GM20431 (cell line): ENCODE measurements around the gene WDFY1.
"Not testable (repeated sequence)": the region's sequence is repeated elsewhere in the genome, so short reads cannot be mapped to it uniquely, and the experiment has no call there.

Experiments
- in situ Hi-C: fragments of 300-500 bp; cut with MseI, MboI; formaldehyde crosslinking; loops from one replicate; pipeline ENCODE4 v1.15.0; 2020; ENCODE audit warnings: low sequenced_read_pairs; ENCODE audit not compliant: unreplicated experiment

Gene WDFY1

DNA sequence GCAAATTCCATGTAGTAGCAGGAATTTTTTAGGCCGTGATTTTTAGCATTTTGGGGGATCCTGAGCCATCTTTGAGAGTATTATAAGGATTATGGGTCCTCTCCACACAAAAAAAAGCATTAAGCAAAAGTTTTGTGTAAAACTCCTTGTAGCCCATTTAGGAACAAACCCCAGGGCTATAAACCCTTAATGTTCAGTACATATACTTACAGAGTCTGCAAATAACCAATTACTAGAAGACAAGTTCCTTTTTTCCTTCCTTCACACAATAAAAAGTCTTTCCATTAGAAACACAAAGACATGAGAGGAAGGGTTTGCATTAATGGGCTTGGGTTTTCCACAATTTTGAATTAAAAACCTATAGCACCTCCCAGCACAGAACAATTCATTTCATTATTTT, 44.6 kb downstream of the WDFY1 start:
- in situ Hi-C loops = no loop called here

GRCh38 chr2:223900066-223900465, 45.1 kb downstream of the WDFY1 start:
- in situ Hi-C loops = no loop called here

DNA sequence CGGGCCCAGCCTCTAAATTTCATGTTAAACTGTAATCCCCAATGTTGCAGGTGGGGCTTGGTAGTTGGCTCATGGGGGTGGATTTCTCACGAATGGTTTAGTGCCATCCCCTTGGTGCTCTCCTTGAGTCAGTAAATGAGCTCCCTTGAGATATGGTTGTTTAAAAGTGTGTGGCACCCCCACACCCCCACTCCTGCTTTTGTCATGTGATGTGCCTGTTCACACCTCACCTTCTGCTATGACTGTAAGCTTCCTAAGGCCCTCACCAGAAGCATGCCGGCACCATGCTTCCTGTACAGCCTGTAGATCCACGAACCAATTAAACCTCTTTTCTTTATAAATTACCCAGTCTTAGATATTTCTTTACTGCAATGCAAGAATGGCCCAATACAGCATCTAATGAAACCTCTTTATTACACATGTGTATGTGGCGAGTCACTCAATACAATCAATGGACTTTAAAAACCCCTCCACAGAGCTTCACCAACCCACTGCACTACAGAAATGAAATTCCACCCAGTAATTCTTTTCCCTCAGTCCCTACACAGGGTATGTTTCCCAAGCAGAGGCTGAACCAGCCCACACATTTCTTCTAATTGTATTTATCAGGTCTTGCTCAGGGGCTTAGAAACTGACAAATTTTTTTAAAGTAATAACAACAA, 47.3 kb downstream of the WDFY1 start:
- in situ Hi-C loops = no loop called here

- in situ Hi-C loops = no loop called here
Observed at GRCh38 chr2:223896833-223897311, 48.3 kb downstream of the WDFY1 start.

DNA sequence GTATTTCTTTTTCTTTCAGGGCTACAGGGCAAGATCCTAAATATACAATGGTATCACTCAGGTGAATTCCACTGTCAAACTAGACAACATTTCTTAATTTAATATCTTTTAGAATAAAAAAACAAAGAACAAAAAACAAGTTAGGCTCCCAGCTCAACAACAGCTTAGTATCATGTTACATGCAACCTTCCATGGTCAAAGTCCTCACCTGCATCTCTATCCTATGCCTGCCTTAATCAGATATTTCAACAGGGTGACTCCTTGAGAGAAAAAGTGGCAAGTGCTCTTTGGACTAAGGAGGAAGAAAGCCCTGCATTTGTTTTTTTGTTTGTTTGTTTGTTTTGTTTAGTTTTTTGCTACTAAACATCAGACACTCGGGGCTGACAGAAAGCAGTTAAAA, 50.2 kb downstream of the WDFY1 start:
- in situ Hi-C loops = no loop called here

DNA sequence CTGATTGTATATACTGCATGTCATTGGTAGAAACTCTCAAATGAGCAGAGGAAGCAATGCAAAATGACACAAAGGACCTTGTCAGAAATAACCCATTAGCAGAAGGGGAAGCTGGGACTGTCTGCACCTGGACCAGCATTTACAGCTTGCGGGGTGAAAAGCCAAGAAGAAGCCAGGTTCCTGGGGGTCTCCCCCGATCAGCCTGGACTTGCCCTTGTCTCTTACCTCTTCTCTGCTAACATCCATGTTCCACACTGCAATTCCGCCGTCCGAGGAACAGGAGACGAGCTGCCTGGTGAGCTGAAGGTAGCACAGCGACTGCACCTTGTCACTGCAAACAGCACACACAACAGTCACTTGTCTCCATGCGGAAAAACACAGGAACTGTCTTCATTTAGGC, 51.1 kb downstream of the WDFY1 start:
- in situ Hi-C loops = no loop called here

- in situ Hi-C loops = no loop called here
Observed at GRCh38 chr2:223890721-223891120, 54.4 kb downstream of the WDFY1 start.

DNA sequence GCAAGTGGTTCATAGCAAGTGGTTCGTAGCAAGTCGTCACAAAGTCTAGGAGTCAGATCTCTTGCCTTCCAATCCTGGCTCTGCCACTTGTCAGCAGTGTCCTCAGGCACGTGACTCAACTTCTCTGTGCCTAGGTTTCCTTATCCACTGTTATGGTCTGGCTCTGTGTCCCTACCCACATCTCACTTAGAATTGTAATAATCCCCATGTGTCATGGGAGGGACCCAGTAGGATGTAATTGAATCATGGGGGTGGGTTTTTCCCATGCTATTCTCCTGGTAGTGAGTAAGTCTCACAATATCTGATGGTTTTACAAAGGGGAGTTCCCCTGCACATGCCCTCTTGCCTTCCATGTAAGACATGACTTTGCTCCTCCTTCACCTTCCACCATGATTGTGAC, 55.9 kb downstream of the WDFY1 start:
- in situ Hi-C loops = no loop called here

DNA sequence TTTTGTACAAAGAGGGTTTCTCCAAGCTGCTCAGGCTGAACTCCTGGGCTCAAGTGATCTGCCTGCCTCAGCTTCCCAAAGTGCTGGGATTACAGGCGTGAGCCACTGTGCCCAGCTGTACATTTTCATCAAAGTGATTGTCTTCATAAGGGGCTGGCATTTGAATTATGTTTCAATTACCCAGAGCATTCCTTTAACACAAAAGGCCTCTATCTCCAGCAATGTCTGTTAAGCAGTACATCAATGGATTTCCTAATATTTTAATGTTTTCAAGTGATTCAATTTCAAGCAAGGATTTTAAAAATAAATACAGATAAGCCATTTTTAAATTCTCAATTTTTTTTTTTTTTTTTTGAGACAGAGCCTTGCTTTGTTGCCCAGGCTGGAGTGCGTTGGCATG, 56.9 kb downstream of the WDFY1 start:
- in situ Hi-C loops = no loop called here

DNA sequence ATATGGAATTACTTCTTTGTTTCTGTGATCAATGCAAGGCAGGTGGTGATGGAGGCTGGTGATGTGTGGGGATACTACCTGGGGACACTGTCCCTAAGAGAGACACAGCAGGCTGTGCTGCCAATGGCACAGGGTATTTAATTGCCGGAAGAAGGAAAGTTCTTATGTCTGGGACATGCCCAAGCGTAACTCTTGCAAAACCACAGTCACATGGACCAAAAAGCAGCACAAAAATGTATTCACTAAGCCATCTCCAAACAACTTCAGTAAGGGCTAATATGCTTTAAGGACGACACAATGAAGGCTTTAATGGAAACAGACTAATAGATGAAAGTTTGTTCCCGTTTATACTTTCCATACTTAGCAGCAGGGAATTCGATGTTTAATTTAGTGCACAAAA, 58.0 kb downstream of the WDFY1 start:
- in situ Hi-C loops = no loop called here

GRCh38 chr2:223886726-223887125, 58.4 kb downstream of the WDFY1 start:
- in situ Hi-C loops = no loop called here

GRCh38 chr2:223884399-223884798, 60.7 kb downstream of the WDFY1 start:
- in situ Hi-C loops = no loop called here

DNA sequence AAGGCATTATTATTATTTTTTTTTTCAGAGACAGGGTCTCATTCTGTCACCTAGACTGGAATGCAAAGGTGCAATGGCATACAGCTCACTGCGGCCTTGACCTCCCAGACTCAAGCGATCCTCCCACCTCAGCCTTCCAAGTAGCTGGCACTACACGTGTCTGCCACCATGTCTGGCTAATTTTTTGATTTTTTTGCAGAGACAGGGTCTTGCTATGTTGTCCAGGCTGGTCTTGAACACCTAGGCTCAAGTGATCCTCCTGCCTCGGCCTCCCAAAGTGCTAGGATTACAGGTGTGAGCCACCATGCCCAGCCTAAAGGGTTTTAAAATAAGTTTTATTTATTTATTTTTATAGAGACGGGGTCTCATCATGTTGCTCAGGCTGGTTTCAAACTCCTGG, 62.4 kb downstream of the WDFY1 start:
- in situ Hi-C loops = no loop called here

GRCh38 chr2:223880796-223881195, 64.3 kb downstream of the WDFY1 start:
- in situ Hi-C loops = no loop called here

- in situ Hi-C loops = no loop called here
Observed at GRCh38 chr2:223877721-223878410, 67.3 kb downstream of the WDFY1 start.

GRCh38 chr2:223873672-223874071, 71.5 kb downstream of the WDFY1 start:
- in situ Hi-C loops = no loop called here

DNA sequence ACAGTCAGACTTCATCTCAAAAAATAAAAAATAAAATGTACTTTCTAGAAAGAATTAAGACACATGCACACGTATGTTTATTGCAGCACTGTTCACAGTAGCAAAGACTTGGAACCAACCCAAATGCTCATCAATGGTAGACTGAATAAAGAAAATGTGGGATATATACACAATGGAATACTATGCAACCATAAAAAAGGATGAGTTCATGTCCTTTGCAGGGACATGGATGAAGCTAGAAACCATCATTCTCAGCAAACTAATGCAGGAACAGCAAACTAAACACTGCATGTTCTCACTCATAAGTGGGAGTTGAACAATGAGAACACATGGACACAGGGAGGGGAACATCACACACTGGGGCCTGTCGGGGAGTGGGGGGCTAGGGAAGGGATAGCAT, 72.4 kb downstream of the WDFY1 start:
- in situ Hi-C loops = not testable (repeated sequence)

DNA sequence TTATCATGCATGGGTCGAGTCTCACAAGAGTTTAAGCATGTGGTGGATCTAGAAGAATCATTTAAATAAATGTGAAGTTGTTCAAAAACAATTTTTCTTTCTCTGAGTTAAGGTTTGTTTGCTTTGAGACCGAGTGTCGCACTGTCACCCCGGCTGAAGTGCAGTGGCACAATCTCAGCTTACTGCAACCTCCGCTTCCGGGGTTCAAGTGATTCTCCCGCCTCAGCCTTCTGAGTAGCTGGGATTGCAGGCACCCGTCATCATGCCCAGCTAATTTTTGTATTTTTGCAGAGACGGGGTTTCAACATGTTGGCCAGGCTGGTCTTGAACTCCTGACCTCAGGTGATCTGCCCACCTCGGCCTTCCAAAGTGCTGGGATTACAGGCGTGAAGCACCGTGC, 73.5 kb downstream of the WDFY1 start:
- in situ Hi-C loops = not testable (repeated sequence)

DNA sequence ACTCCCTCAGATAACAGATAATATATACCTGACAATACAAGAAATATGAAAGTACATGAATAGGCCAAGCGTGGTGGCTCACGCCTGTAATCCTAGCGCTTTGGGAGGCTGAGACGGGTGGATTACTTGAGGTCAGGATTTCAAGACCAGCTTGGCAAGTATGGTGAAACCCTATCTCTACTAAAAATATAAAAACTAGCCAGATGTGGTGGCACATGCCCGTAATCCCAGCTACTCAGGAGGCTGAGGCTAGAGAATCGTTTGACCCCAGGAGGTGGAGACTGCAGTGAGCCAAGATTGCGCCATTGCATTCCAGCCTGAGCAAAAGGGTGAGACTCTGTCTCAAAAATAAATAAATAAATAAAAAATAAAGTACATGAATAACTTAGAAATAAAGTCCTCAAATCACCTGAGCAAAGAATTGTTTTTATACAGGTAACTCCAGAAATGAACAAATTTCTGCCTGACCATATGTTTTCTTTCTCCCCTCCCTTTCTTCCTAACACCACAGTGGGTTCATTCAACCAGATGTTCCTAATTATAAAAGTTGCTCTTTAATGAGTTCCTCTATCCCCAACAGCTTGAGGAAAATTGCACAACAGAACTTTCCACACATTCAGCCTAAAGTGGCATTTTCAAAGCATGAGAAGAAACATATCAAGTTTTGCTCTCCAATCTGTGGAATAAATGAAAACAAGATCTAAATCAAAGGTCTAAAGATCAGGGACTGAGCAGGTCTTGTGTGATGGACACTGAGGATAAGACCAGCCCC, 74.1 kb downstream of the WDFY1 start:
- in situ Hi-C loops = no loop called here

DNA sequence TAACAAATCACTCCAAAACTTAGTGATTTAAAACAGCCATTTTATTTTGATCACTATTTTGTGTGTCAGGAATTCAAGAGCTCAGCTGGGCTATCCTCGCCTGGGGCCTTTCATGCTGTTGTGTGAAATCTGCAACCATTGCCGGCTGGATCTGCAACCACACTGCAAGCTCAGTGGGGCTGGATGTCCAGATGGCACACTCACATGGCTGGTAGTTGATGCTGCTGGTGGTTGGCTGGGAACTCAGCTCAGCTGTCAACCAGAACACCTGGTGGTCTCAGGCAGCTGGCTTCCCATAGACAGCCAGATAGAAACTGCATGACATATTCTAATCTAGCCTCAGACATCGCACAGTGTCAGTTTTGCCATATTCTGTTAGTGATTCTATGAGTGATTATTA, 77.1 kb downstream of the WDFY1 start:
- in situ Hi-C loops = no loop called here

GRCh38 chr2:223865907-223866508, 79.1 kb downstream of the WDFY1 start:
- in situ Hi-C loops = no loop called here
